ENCODE data around the gene COA8. TPM values are rescaled to one million over a fixed set of nuclear protein-coding genes. Genes with fewer than 3 reads are reported as not detected.

The COA8 gene
- total and polyA plus RNA-seq, 10 of the 15 experiments (the other 5 are each of a cell fraction or from before 2014, with no cell fraction given) = 6.1 to 69.5 (median 25.8) TPM

DNA sequence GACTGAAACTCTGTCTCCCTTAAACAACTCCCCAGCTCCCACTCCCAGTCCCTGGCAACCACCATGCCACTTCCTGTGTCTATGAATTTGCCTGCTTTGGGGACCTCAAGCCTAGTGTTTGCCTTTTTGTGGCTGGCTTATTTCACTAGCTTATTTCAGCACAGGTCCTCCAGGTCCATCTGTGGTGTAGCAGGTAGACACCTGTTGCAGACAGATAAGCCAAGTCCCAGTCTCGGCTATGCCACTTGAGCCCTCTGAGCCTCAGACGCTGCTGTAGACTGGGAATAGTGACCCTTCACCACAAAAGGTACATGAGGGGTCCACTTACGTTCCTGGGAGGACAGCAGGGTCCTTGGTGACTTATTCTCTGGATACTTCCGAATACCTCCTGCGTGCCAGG lies 41.9 kb downstream of the COA8 start (continued):
- TF ChIP-seq, protein P1, sequence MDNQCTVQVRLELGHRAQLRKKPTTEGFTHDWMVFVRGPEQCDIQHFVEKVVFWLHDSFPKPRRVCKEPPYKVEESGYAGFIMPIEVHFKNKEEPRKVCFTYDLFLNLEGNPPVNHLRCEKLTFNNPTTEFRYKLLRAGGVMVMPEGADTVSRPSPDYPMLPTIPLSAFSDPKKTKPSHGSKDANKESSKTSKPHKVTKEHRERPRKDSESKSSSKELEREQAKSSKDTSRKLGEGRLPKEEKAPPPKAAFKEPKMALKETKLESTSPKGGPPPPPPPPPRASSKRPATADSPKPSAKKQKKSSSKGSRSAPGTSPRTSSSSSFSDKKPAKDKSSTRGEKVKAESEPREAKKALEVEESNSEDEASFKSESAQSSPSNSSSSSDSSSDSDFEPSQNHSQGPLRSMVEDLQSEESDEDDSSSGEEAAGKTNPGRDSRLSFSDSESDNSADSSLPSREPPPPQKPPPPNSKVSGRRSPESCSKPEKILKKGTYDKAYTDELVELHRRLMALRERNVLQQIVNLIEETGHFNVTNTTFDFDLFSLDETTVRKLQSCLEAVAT (IDR thresholded peaks at IDR 0.05) = no peak
- TF ChIP-seq SPI1 (IDR thresholded peaks at IDR 0.05; ENCODE audit: borderline replicate concordance, insufficient read depth, low read depth, low read length) (no peak), HDAC2 (IDR thresholded peaks at IDR 0.05) (no peak), RAD51 (IDR thresholded peaks at IDR 0.05) (no peak), YY1 (IDR thresholded peaks at IDR 0.05; ENCODE audit: low read depth, low read length) (no peak), NRF1 (conservative IDR thresholded peaks at IDR 0.05; ENCODE audit: low read depth, low read length) (no peak)
- TF ChIP-seq, protein P2, sequence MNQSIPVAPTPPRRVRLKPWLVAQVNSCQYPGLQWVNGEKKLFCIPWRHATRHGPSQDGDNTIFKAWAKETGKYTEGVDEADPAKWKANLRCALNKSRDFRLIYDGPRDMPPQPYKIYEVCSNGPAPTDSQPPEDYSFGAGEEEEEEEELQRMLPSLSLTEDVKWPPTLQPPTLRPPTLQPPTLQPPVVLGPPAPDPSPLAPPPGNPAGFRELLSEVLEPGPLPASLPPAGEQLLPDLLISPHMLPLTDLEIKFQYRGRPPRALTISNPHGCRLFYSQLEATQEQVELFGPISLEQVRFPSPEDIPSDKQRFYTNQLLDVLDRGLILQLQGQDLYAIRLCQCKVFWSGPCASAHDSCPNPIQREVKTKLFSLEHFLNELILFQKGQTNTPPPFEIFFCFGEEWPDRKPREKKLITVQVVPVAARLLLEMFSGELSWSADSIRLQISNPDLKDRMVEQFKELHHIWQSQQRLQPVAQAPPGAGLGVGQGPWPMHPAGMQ (IDR thresholded peaks at IDR 0.05; ENCODE audit: borderline replicate concordance) = no peak

DNA sequence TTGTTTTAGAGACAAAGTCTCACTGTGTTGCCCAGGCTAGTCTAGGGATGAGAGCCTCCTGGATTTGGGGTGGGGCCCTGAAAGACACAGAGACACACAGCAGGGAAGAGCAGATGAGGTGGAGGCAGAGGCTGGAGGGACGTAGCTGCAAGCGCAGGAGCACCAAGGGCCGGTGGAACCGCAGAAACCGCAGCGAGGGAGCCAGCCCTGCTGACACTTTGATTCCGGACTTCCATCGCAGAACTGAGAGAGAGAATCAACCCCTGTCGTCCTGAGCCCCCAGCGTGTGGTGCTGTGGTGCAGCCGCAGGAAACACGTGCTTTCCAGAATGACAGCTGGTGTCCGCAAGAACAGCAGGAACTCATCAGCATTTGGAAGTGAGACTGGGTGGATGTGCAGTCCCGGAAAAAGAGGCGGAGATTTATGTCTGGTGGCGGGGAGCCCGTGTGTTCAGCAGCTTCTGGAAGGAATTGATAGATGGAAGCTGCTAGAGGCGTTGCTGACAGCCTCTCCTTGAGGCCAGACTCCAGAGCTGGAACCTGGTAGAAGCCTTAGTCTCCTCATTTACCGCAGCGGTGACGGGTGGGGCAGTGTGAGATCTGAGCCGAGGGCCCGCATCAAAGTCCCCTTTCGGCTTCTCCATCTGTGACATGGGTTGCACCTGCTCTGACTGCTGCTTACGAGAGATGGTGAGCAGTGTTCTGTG lies 44.4 kb downstream of the COA8 start:
- ChIA-PET SMC1A (ENCODE audit: uncharacterized antibody, unreplicated experiment) (interaction anchor here (1.0 to 1.1 kb wide), 2 partner anchors 11 to 73 kb away, joined by 3 to 6 read pairs; no protein-coding TSS in a partner anchor), RAD21 (ENCODE audit: unreplicated experiment) (interaction anchor here (0.6 kb wide), 1 partner anchor 21 kb away, joined by 3 read pairs; no protein-coding TSS in a partner anchor), POLR2A (no interaction called here), CTCF (interaction anchor here (0.7 to 1.2 kb wide), 3 partner anchors 14 to 1040 kb away, joined by 3 to 7 read pairs (median 3); no protein-coding TSS in a partner anchor)
- Histone ChIP-seq H3K4me1 (ENCODE audit: control insufficient read depth, insufficient read depth, low read length) (peaks cover 13% of the 10 kb centered on the region), H3K27me3 (replicated peaks in 1 of 2; ENCODE audit: control insufficient read depth in 2 of 2, insufficient read depth in 2 of 2, low read length in 1 of 2) (no peaks in the 10 kb centered on the region), H3K9me3 (replicated peaks; ENCODE audit: control insufficient read depth, insufficient read depth, low read length) (peaks cover 6% of the 10 kb centered on the region; the same call in 2 of the 3 replicates), H3K27ac (ENCODE audit: control insufficient read depth, insufficient read depth) (no peak overlapping the region), H3K4me3 (peak overlapping the region; percentile 58), H3K79me2 (ENCODE audit: control insufficient read depth, insufficient read depth, low read length) (no peaks in the 10 kb centered on the region), H3K4me2 (ENCODE audit: control insufficient read depth, insufficient read depth) (peak overlapping the region; percentile 78), H3K9ac (ENCODE audit: control insufficient read depth, insufficient read depth, low read length) (no peak overlapping the region), H4K20me1 (ENCODE audit: control insufficient read depth, insufficient read depth) (no peaks in the 10 kb centered on the region), H3K36me3 (ENCODE audit: control insufficient read depth in 2 of 2, insufficient read depth in 2 of 2, low read length in 1 of 2) (no peaks in the 10 kb centered on the region), H2AFZ (ENCODE audit: control insufficient read depth, low read depth, low read length) (peak overlapping the region; percentile 15; the same call in 1 of the 2 replicates)
- intact Hi-C loops (cut with micrococcal nuclease; ENCODE audit: unreplicated experiment) (no loop called here), in situ Hi-C loops (cut with MboI) (no loop called here)
- no TSS peak for BruUV-seq (replicated peaks)
- FAIRE-seq (peak; percentile 81), ATAC-seq (peak; percentile 90), DNase-seq (ENCODE audit: low read depth, low spot score) (peak; percentile 62)
- WGBS (ENCODE audit: insufficient coverage, insufficient replicate concordance, low lambda C conversion rate, missing lambda C conversion rate) = under 1% methylated on average over 25 of the region's 25 CpGs
- TF ChIP-seq YY1 (IDR thresholded peaks at IDR 0.05; ENCODE audit: low read depth, low read length) (0 out of 2 replicates have a peak, but pooled peaks have one; percentile 11), MTA3 (IDR thresholded peaks at IDR 0.05; ENCODE audit: borderline replicate concordance, low read length) (peak; percentile 30; the same call in 1 of the 2 replicates), MTA2 (IDR thresholded peaks at IDR 0.05; ENCODE audit: low read depth) (peak; percentile 44; the same call in 1 of the 2 replicates), BHLHE40 (IDR thresholded peaks at IDR 0.05; ENCODE audit: borderline replicate concordance in 1 of 2, low read depth in 2 of 2, low read length in 1 of 2) (peak; percentile 90 to 91), RAD51 (IDR thresholded peaks at IDR 0.05) (peak; percentile 28; the same call in 1 of the 2 replicates), CREB1 (IDR thresholded peaks at IDR 0.05; ENCODE audit: low read depth) (peak; percentile 39; the same call in 1 of the 2 replicates), MYC (IDR thresholded peaks at IDR 0.05; ENCODE audit: insufficient read depth, insufficient read length, insufficient replicate concordance, low read length, severe bottlenecking) (no peak), EED (IDR thresholded peaks at IDR 0.05; ENCODE audit: low read depth) (peak; percentile 95)
- TF ChIP-seq, protein P3, sequence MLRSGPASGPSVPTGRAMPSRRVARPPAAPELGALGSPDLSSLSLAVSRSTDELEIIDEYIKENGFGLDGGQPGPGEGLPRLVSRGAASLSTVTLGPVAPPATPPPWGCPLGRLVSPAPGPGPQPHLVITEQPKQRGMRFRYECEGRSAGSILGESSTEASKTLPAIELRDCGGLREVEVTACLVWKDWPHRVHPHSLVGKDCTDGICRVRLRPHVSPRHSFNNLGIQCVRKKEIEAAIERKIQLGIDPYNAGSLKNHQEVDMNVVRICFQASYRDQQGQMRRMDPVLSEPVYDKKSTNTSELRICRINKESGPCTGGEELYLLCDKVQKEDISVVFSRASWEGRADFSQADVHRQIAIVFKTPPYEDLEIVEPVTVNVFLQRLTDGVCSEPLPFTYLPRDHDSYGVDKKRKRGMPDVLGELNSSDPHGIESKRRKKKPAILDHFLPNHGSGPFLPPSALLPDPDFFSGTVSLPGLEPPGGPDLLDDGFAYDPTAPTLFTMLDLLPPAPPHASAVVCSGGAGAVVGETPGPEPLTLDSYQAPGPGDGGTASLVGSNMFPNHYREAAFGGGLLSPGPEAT (IDR thresholded peaks at IDR 0.05; ENCODE audit: low read depth) = peak; percentile 60; the same call in 1 of the 2 replicates
- TF ChIP-seq, protein P2 (IDR thresholded peaks at IDR 0.05; ENCODE audit: borderline replicate concordance) = peak; percentile 24; the same call in 1 of the 2 replicates
